Thyroid gland (tissue), 4 donors: Measurements from ENCODE around the gene OVOL1.

Source experiments
- POLR2A ChIP-seq, 2 donors: fragments of 450-650 bp; IDR thresholded peaks; one replicate each; pipeline ENCODE4 v1.6.1; 2017; ENCODE audit warnings: antibody characterized with exemption in 2 of 2, mild to moderate bottlenecking in 2 of 2, moderate library complexity in 1 of 2
- TF ChIP-seq, protein P1 (sequence below), 6 experiments: fragments of 200-600 bp in 3 of 6; fragments of 450-650 bp in 3 of 6; sonication (generic) in 3 of 6; IDR thresholded peaks; one replicate each; pipeline ENCODE4 v1.5.1; 2016 to 2019; ENCODE audit warnings: antibody characterized with exemption in 6 of 6, mild to moderate bottlenecking in 2 of 6, inconsistent platforms in 1 of 6, moderate library complexity in 1 of 6

DNA sequence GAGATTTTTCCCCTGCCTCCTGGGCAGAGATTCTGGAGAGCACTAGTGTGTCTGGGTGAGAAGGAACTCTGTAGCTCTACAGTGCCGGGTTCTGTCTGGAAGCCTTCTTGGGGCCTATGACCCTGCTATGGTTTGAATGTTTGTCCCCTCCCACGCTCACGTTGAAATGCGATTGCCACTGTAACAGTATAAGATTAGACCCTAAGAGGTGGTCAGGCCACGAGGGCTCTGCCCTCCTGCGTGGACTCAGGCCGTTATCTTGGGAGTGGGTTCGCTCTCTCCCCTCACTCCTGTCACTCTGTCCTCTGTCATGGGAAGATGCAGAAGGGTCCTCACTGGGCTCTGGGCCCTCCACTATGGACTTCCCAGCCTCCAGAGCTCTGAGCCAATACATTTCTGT, 9.6 kb upstream of the OVOL1 start:
- TF ChIP-seq, protein P1, sequence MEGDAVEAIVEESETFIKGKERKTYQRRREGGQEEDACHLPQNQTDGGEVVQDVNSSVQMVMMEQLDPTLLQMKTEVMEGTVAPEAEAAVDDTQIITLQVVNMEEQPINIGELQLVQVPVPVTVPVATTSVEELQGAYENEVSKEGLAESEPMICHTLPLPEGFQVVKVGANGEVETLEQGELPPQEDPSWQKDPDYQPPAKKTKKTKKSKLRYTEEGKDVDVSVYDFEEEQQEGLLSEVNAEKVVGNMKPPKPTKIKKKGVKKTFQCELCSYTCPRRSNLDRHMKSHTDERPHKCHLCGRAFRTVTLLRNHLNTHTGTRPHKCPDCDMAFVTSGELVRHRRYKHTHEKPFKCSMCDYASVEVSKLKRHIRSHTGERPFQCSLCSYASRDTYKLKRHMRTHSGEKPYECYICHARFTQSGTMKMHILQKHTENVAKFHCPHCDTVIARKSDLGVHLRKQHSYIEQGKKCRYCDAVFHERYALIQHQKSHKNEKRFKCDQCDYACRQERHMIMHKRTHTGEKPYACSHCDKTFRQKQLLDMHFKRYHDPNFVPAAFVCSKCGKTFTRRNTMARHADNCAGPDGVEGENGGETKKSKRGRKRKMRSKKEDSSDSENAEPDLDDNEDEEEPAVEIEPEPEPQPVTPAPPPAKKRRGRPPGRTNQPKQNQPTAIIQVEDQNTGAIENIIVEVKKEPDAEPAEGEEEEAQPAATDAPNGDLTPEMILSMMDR (IDR thresholded peaks at IDR 0.05), result no peak
- TF ChIP-seq POLR2A (IDR thresholded peaks at IDR 0.05), result no peak
